Stimulated activated memory B cell treated with anti-CD40 and anti-IgM and Interleukin-4, amounts not matched to agents 10 μg/mL and 1 μg/mL and 100 μg/mL, for 72 hours (primary cell): ENCODE data around the gene KRTAP12-3.
"Not testable (repeated sequence)": the region's sequence is repeated elsewhere in the genome, so short reads cannot be mapped to it uniquely, and the experiment has no call there.

Experiments
- ATAC-seq: fragments of 150-1000 bp; cut with Tn5 transposase; 2 replicates; pipeline ENCODE4 v1.10.0; 2021
- H3K27ac Mint-ChIP-seq: one replicate; pipeline ENCODE4 v1.8.0; 2022; ENCODE audit warnings: mild to moderate bottlenecking, mixed read lengths
- H3K27me3 Mint-ChIP-seq: one replicate; pipeline ENCODE4 v1.8.0; 2022; ENCODE audit warnings: mixed read lengths
- H3K36me3 Mint-ChIP-seq: one replicate; pipeline ENCODE4 v1.8.0; 2022; ENCODE audit warnings: mixed read lengths
- H3K4me1 Mint-ChIP-seq: one replicate; pipeline ENCODE4 v1.8.0; 2022; ENCODE audit warnings: mixed read lengths
- H3K4me3 Mint-ChIP-seq: one replicate; pipeline ENCODE4 v1.8.0; 2022; ENCODE audit warnings: mild to moderate bottlenecking, moderate library complexity, mixed read lengths
- H3K9me3 Mint-ChIP-seq: one replicate; pipeline ENCODE4 v1.8.0; 2022; ENCODE audit warnings: mixed read lengths

The KRTAP12-3 gene, protein sequence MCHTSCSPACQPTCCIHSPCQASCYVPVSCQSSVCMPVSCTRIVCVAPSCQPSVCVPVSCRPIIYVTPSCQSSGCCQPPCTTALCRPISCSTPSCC

DNA sequence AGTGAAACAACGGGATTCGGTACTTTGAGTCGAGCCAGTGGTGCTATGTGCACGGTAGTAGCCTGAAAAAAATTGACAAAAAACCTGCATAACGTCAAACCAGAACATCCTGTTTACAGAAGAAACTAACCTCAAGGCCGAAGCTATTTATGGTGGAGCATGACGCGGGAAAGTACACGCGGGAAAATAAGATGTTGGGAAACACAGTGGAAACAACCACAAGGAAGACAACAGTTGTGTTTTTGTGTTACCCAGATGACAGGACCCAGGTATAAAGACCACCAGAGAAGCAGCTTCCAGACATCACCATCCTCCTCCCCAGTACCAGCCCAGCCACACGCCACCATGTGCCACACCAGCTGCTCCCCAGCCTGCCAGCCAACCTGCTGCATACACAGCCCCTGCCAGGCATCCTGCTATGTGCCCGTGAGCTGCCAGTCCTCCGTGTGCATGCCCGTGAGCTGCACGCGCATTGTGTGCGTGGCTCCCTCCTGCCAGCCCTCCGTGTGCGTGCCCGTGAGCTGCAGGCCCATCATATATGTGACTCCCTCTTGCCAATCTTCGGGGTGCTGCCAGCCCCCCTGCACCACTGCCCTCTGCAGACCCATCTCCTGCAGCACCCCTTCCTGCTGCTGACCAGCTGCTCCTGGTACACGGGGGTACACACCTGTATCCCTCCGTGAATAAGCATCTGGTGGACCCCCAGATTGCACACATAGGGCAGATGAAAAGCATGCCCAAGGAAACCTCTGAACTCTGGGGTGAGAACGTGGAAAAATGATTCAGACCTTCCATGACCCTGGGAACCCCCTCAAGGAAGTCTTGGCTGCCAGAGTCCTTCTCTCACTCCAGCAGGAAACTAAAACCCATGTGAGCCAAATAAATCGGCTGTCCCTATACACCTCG, at the start of gene KRTAP12-3:
Gene KRTAP12-3 (plus strand): TSS at position 298 of the 906 bp plus-strand sequence. CDS start 48 bp downstream, at position 346.
- Mint-ChIP-seq H3K36me3 (peaks cover 5% of the 10 kb centered on the region), H3K27ac (no peak within 1 kb of the TSS), H3K27me3 (peaks cover 66% of the 10 kb centered on the region), H3K9me3 (peaks cover 17% of the 10 kb centered on the region), H3K4me3 (no peak within 1 kb of the TSS), H3K4me1 (no peaks in the 10 kb centered on the region)
- no peak for ATAC-seq

DNA sequence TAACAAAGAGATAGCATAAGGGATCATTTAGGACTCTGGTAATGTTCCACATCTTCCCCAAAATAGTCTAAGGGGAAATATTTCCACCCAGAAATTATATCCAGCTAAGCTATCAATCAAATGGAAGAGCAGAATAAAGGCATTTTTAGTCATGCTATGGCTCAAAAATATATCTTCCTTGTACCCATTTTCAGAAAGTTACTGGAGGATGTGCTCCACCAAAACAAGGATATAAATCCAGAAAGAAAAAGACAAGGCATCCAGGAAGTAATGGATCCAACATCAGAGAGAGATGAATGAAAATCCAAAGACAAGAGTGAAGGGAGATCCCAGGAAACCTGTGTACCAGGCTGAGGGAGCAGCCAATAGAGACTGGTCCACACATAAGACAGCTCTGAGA, 48.5 kb upstream of the KRTAP12-3 start:
- H3K27ac Mint-ChIP-seq = no peak overlapping the region
- no peaks in the 10 kb centered on the region for H3K4me1 Mint-ChIP-seq
- H3K27me3 Mint-ChIP-seq = peaks cover 45% of the 10 kb centered on the region
- H3K4me3 Mint-ChIP-seq = no peak overlapping the region
- H3K9me3 Mint-ChIP-seq = peaks cover 34% of the 10 kb centered on the region
- H3K36me3 Mint-ChIP-seq = peaks cover 28% of the 10 kb centered on the region
- ATAC-seq = no peak

DNA sequence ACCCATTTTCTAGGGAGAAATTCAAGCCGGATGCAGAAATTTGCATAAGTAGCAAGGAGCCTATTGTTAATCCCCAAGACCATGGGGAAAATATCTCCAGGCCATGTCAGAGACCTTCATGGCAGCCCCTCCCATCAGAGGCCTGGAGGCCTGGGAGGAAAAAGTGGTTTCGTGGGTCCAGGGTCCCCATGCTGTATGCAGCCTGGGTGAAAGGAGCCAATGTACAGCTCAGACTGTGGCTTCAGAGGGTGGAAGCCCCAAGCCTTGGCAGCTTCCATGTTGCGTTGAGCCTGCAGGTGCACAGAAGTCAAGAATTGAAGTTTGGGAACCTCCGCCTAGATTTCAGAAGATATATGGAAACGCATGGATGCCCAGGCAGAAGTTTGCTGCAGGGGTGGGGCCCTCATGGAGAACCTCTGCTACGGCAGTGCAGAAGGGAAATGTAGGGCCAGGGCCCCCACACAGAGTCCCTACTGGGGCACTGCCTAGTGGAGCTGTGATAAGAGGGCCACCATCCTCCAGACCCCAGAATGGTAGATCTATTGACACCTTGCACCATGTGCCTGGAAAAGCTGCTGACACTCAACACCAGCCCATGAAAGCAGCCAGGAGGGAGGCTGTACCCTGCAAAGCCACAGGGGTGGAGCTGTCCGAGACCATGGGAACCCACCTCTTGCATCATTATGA, 47.4 kb upstream of the KRTAP12-3 start:
- peaks cover 43% of the 10 kb centered on the region for H3K27me3 Mint-ChIP-seq

DNA sequence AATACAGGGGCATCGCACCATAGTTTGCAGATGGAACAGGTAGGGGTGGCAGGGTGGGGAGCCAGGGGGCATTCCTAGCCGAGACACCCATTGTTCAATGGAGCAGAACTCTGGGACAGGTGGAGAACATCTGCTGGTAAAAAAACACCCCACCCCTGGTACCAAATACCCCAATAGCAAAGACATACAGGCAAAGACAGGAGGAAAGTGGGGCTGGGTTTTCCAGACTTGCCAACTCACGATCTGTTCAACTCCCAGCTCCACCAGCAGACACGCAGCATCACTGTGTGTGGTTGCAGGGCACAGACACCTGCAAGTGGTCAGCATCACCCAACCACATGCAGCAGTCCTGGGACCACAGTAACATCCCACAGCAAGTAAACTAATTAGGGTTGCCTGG, 46.2 kb upstream of the KRTAP12-3 start:
- peaks cover 45% of the 10 kb centered on the region for H3K27me3 Mint-ChIP-seq
- H3K4me3 Mint-ChIP-seq = no peak overlapping the region
- no peak overlapping the region for H3K27ac Mint-ChIP-seq
- peaks cover 28% of the 10 kb centered on the region for H3K36me3 Mint-ChIP-seq
- no peak for ATAC-seq
- no peaks in the 10 kb centered on the region for H3K4me1 Mint-ChIP-seq
- H3K9me3 Mint-ChIP-seq = peaks cover 32% of the 10 kb centered on the region

More for the DNA sequence above, 47.4 kb upstream of the KRTAP12-3 start:
- Mint-ChIP-seq H3K36me3 (peaks cover 28% of the 10 kb centered on the region), H3K9me3 (peaks cover 34% of the 10 kb centered on the region)
- H3K4me3 Mint-ChIP-seq, H3K27ac Mint-ChIP-seq, ATAC-seq, H3K4me1 Mint-ChIP-seq: not testable (repeated sequence)

DNA sequence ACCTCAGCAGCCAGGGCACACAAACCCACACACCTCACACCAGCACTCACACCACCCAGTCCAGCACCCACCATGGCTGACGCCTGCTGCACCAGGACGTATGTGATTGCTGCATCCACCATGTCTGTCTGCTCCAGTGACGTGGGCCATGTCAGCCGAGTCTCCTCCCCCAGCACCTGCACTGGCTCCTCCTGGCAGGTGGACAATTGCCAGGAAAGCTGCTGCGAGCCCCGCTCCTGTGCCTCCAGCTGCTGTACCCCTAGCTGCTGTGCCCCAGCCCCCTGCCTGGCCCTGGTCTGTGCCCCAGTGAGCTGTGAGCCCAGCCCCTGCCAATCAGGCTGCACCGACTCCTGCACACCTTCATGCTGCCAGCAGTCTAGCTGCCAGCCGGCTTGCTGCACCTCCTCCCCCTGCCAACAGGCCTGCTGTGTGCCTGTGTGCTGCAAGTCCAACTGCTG, 45.7 kb upstream of the KRTAP12-3 start, which contains the start of gene KRTAP10-8:
Gene KRTAP10-8 (plus strand): TSS at position 51 of the 458 bp plus-strand sequence. CDS start 22 bp downstream, at position 73.
- peaks cover 31% of the 10 kb centered on the region for H3K9me3 Mint-ChIP-seq
- no peak within 1 kb of the TSS for H3K4me3 Mint-ChIP-seq
- no peaks in the 10 kb centered on the region for H3K4me1 Mint-ChIP-seq
- no peak within 1 kb of the TSS for H3K27ac Mint-ChIP-seq
- peaks cover 42% of the 10 kb centered on the region for H3K27me3 Mint-ChIP-seq
- H3K36me3 Mint-ChIP-seq = peaks cover 28% of the 10 kb centered on the region
- ATAC-seq = no peak

DNA sequence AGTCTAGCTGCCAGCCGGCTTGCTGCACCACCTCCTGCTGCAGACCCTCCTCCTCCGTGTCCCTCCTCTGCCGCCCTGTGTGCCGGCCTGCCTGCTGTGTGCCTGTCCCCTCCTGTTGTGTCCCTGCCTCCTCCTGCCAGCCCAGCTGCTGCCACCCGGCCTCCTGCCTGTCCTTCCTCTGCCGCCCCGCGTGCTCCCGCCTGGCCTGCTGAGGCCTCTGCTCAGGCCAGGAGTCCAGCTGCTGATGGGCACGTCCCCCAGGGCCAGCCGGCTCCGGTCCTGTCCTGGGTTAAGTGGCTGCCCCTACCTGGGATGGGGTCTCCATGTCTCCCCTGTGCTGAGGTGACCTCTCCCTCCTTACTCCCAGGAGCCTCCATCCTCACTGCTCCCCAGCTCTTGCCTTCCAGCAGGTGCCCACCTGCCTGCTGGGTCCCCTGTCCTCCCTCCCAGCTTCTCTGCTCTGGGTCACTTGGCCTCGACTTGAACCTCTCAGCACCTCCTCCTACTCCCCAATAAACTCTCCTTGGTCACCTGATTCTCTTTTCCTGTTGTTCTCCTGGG, 45.0 kb upstream of the KRTAP12-3 start:
- no peak for ATAC-seq
- Mint-ChIP-seq H3K36me3 (peaks cover 28% of the 10 kb centered on the region), H3K27me3 (peaks cover 41% of the 10 kb centered on the region), H3K9me3 (peaks cover 31% of the 10 kb centered on the region), H3K4me1 (no peaks in the 10 kb centered on the region), H3K4me3 (no peak overlapping the region), H3K27ac (no peak overlapping the region)

DNA sequence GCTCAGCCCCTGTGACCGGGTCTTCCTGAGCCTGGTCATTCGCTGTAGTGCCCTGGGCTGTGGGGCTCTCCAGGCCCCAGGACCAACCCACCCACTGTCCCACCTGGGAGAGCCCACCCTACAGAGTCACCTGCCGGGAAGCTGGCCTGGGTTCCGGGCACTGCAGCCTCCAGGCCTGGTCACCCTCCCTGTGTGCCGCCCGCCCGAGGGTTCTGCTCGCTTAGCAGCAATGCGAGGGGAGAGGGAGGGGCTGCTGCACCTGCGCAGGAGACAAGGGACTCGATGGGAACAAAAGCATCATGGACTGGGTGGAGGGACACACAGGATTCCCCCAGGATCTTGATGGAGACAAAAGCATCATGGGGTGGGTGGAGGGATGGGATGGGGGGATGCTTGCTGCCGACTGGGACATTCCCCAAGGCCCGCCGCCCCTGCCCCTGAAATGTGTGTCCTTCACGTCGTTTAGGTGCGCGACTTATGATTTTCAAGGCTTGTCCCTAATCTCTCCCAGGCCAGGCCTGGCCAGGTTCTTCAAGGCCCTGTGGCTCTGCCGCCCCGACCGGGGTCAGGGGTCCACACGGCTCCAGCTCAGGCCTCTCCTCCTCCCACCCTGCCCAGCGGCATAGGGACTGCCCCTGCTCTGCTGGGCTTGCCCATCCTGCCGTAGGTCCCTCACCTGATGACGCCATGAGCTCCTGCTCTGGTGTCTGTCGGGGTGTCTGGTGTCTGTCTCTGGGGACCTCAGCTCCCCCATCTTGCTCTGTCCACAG, 44.2 kb upstream of the KRTAP12-3 start:
- Mint-ChIP-seq H3K36me3 (peaks cover 29% of the 10 kb centered on the region), H3K27me3 (peaks cover 41% of the 10 kb centered on the region), H3K27ac (peak overlapping the region; percentile 45), H3K4me3 (no peak overlapping the region), H3K9me3 (peaks cover 33% of the 10 kb centered on the region), H3K4me1 (peaks cover 5% of the 10 kb centered on the region)
- no peak for ATAC-seq

DNA sequence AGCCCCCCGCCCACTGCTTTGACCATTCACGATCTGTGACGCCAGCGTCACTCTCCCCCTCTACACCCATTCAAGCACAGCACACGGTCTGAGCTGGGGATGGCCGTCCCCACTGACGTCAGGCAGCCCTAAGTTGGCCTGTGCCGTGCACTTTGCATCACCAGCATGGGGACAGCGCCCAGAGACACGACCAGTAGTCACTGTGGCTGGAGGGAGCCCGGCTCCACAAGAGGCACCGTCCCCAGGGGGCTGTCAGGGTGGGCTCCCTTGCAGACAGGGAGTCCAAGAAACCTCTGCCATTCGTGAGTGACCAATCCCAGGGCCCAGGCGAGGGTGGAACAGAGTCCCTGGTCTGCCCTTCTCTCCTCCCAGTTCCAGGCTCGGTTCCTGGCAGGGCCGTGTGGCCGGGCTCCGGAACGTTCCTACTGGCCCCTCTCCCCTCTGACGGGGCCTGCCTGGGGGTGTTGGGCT, 43.5 kb upstream of the KRTAP12-3 start:
- Mint-ChIP-seq H3K4me3 (no peak overlapping the region), H3K36me3 (peaks cover 29% of the 10 kb centered on the region), H3K9me3 (peaks cover 30% of the 10 kb centered on the region), H3K27me3 (peaks cover 41% of the 10 kb centered on the region), H3K4me1 (peaks cover 11% of the 10 kb centered on the region), H3K27ac (peak overlapping the region; percentile 45)
- ATAC-seq = no peak

DNA sequence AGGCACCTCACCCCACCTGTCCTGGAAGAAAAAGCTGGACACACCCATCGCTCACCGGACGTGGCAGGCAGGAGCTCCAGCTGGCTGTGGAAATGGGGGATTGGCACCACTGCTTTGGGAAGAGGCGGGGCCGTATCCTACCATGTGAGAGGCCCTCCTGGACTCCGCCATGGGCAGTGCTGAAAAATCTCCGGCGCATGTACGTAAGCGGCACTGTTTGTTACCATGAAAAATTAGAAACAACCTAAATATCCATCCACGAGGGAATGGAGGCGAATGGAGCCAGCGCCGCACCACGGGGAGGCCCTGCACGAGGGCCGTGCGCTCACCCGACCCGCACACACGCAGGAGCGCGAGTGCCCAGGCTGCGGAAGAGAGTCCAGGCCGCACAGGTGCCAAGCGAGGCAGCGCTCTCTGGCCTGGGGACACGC, 42.8 kb upstream of the KRTAP12-3 start:
- Mint-ChIP-seq H3K4me3 (no peak overlapping the region), H3K4me1 (peaks cover 14% of the 10 kb centered on the region), H3K9me3 (peaks cover 30% of the 10 kb centered on the region), H3K27me3 (peaks cover 41% of the 10 kb centered on the region), H3K27ac (no peak overlapping the region), H3K36me3 (peaks cover 30% of the 10 kb centered on the region)
- no peak for ATAC-seq

DNA sequence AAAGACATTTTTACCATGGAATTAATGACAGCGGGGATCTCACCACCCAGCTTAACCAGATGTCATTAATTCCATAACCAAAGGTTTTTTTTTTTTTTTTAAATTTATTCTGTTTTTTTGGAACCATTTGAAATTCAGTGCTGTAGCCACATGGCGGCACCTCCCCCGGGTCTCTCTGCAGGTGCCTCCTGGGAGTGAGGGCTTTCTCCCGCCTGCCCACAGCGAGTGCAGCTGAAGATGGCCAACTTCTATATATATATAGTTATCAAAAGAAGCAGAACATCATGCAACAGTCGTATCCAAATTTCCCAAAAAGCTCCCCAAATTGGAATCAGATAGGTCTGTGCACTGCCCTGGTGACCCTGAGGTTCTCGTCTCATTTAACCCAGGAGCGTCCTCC, 42.3 kb upstream of the KRTAP12-3 start:
- Mint-ChIP-seq H3K27ac (no peak overlapping the region), H3K4me1 (peaks cover 14% of the 10 kb centered on the region), H3K27me3 (peaks cover 41% of the 10 kb centered on the region), H3K9me3 (peaks cover 32% of the 10 kb centered on the region), H3K4me3 (no peak overlapping the region), H3K36me3 (peaks cover 34% of the 10 kb centered on the region)
- ATAC-seq = no peak

DNA sequence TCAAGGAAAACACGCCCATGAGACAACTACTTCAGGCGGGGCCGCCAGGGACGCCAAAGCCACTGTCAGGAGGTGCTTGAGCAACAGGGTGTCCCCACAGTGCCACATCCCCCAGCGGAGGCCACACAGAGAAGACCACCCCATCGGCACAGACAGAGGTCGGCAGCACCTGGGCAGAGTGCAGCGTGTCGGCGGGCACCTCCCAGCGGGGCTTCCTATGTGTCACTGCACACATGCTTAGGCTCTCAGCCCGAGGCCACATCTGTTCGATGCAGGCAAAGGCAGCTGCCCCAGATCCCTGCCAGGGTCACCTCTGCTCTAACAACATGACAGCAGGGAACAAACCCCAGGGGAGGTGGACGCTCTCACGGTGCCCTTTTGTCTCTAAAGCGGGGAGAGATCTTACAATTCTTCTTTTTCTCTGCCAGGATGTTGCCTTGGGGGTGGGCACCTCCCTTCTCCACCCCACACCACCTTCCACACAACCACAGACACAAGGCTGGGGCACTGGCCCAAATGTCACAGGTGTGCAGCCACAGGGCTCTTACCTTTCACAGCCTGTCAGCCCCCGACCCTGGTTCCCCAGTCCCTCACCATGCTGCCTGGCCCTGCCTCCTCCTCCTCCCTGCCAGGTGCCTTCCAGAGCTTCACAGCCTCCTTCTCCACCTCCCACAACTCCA, 41.7 kb upstream of the KRTAP12-3 start:
- Mint-ChIP-seq H3K4me3 (no peak overlapping the region), H3K4me1 (peaks cover 14% of the 10 kb centered on the region), H3K27ac (no peak overlapping the region)

DNA sequence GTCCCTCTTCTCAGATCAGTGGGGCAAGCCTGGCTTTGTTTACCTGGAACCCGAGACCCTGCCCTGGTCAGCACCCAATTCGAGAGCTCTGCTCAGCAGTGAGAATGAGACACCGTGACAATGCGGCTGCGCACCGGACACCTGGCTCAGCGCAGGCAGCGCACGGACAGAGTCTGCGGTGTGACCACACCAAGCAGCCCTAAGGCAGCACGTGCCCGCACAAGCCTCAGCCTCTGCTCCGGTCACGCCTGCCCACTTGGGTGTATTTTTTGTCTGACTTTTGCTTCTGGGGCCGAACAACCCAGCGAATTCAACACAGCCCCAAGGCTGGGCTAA, 41.2 kb upstream of the KRTAP12-3 start:
- Mint-ChIP-seq H3K9me3 (peaks cover 29% of the 10 kb centered on the region), H3K27ac (no peak overlapping the region), H3K36me3 (peaks cover 35% of the 10 kb centered on the region), H3K4me3 (no peak overlapping the region), H3K4me1 (peaks cover 14% of the 10 kb centered on the region), H3K27me3 (peaks cover 41% of the 10 kb centered on the region)
- no peak for ATAC-seq

More for the DNA sequence above, 41.7 kb upstream of the KRTAP12-3 start:
- peaks cover 41% of the 10 kb centered on the region for H3K27me3 Mint-ChIP-seq
- peaks cover 33% of the 10 kb centered on the region for H3K9me3 Mint-ChIP-seq
- ATAC-seq = no peak
- H3K36me3 Mint-ChIP-seq = peaks cover 39% of the 10 kb centered on the region

DNA sequence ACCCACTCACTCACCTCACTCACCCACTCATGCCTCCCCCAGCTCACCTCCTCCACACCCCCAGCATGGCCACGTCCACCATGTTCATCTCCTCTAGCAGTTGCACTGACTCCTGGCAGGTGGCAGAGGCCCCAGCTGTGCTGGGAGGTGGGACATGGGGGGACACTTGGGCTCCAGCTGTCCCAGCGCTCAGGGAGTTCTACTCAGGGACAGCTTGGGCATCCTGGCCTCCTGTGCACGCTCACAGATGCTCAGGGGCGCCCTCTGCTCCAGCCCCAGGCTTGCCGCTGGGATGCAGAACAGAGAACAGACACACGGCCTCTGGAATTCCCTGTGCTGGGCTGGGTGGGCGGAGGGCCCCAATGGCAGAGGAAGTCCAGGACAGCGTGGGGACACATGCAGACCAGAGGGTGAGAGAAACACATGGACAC, 40.6 kb upstream of the KRTAP12-3 start:
- peaks cover 26% of the 10 kb centered on the region for H3K9me3 Mint-ChIP-seq
- ATAC-seq = no peak
- H3K4me3 Mint-ChIP-seq = no peak overlapping the region
- peaks cover 34% of the 10 kb centered on the region for H3K36me3 Mint-ChIP-seq
- H3K4me1 Mint-ChIP-seq = peaks cover 14% of the 10 kb centered on the region
- H3K27me3 Mint-ChIP-seq = peaks cover 41% of the 10 kb centered on the region
- no peak overlapping the region for H3K27ac Mint-ChIP-seq

DNA sequence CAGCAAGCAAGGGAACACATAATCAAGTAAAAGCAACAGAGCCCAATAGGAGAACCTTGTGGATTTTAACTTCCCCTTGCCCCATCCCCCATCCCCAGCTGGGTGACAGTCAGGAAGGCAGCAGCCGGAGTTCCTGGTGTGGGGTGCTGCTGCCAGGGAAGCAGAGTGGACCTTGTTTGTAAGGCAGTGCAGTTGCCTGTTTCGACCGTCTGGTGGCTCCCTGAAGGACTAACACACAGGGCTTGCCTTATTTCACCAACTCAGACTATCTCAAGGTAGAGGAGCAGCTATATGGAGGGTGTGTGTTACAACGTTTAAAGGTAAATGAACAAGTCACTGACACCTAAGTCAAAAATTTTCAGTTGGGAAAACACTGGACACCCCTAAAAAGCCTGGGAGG, 39.2 kb upstream of the KRTAP12-3 start:
- no peak overlapping the region for H3K4me3 Mint-ChIP-seq
- peaks cover 14% of the 10 kb centered on the region for H3K4me1 Mint-ChIP-seq
- no peak for ATAC-seq
- peaks cover 28% of the 10 kb centered on the region for H3K27me3 Mint-ChIP-seq
- H3K36me3 Mint-ChIP-seq = peaks cover 26% of the 10 kb centered on the region
- H3K27ac Mint-ChIP-seq = peak overlapping the region; percentile 69
- peaks cover 27% of the 10 kb centered on the region for H3K9me3 Mint-ChIP-seq
